Measurements from ENCODE around the gene GASK1A.

GRCh38 chr3:43031889-43032545 is 52.9 kb downstream of the GASK1A start:
- TF ChIP-seq CTCF (conservative IDR thresholded peaks at IDR 0.05; ENCODE audit: low read depth, low read length) (no peak), EZH2phosphoT487 (IDR thresholded peaks at IDR 0.05; ENCODE audit: borderline replicate concordance, low read length) (no peak)
